ENCODE data around the gene RGS9. TPM values are rescaled to one million over a fixed set of nuclear protein-coding genes. Genes with fewer than 3 reads are reported as not detected.
"Not testable (repeated sequence)": the region's sequence is repeated elsewhere in the genome, so short reads cannot be mapped to it uniquely, and the experiment has no call there.

RGS9 gene
- total RNA-seq, result 0.84 TPM

- peak; percentile 91 for ATAC-seq
Measured at GRCh38 chr17:65137021-65137939, at the start of gene RGS9. Gene RGS9 (plus strand): TSS chr17:65137370. CDS start chr17:65137541, 171 bp downstream.

GRCh38 chr17:65088621-65089360, 48.4 kb upstream of the RGS9 start:
- ATAC-seq, result peak; percentile 11

- no peak for ATAC-seq
Measured at GRCh38 chr17:65092262-65092661, 44.9 kb upstream of the RGS9 start.

GRCh38 chr17:65092721-65093356, 44.3 kb upstream of the RGS9 start:
- not testable (repeated sequence) for ATAC-seq

GRCh38 chr17:65093930-65094329, 43.2 kb upstream of the RGS9 start:
- no peak for ATAC-seq

- no peak for ATAC-seq
Measured at GRCh38 chr17:65095465-65095864, 41.7 kb upstream of the RGS9 start.

- not testable (repeated sequence) for ATAC-seq
Measured at GRCh38 chr17:65096382-65096781, 40.8 kb upstream of the RGS9 start.

- ATAC-seq, result no peak
Measured at GRCh38 chr17:65097110-65097509, 40.1 kb upstream of the RGS9 start.

- ATAC-seq, result no peak
Measured at GRCh38 chr17:65099475-65099874, 37.7 kb upstream of the RGS9 start.

GRCh38 chr17:65099941-65100315, 37.2 kb upstream of the RGS9 start:
- ATAC-seq, result peak; percentile 69

- peak; percentile 83 for ATAC-seq
Measured at GRCh38 chr17:65100316-65101140, 36.6 kb upstream of the RGS9 start.

GRCh38 chr17:65101371-65101770, 35.8 kb upstream of the RGS9 start:
- ATAC-seq, result no peak

- ATAC-seq, result no peak
Measured at GRCh38 chr17:65102235-65102634, 34.9 kb upstream of the RGS9 start.

GRCh38 chr17:65102788-65103187, 34.4 kb upstream of the RGS9 start:
- ATAC-seq, result no peak

- no peak for ATAC-seq
Measured at GRCh38 chr17:65103431-65103830, 33.7 kb upstream of the RGS9 start.

- no peak for ATAC-seq
Measured at GRCh38 chr17:65103896-65104295, 33.3 kb upstream of the RGS9 start.

- no peak for ATAC-seq
Measured at GRCh38 chr17:65104541-65104940, 32.6 kb upstream of the RGS9 start.

GRCh38 chr17:65104973-65105372, 32.2 kb upstream of the RGS9 start:
- ATAC-seq, result no peak

GRCh38 chr17:65108152-65108551, 29.0 kb upstream of the RGS9 start:
- ATAC-seq, result no peak

- ATAC-seq, result no peak
Measured at GRCh38 chr17:65109543-65109942, 27.6 kb upstream of the RGS9 start.

GRCh38 chr17:65109990-65110680, 27.0 kb upstream of the RGS9 start:
- ATAC-seq, result peak; percentile 82

- no peak for ATAC-seq
Measured at GRCh38 chr17:65115839-65116238, 21.3 kb upstream of the RGS9 start.
